Left lung (tissue), 10 donors: ENCODE measurements around the gene GPR152. TPM values are rescaled to one million over a fixed set of nuclear protein-coding genes. Genes with fewer than 3 reads are reported as not detected.

ENCODE experiments used
- ATAC-seq: fragments of 200-7000 bp; cut with Tn5 transposase; one replicate; pipeline ENCODE4 v1.9.1; 2020; ENCODE audit warnings: moderate library complexity
- DNase-seq, 4 donors: peaks; one replicate each; pipeline ENCODE4 v3.0.0-alpha.2; 2013 to 2020
- H3K27ac ChIP-seq, 2 donors: fragments of 200-600 bp; sonication (generic) in 1 of 2; one replicate each; pipeline versions ENCODE4 v1.5.0 to v1.8.0; 2020 to 2021
- H3K27me3 ChIP-seq, 2 donors: fragments of 200-600 bp; sonication (generic) in 1 of 2; one replicate each; pipeline versions ENCODE4 v1.5.0 to v1.8.0; 2020 to 2021
- H3K36me3 ChIP-seq, 2 donors: fragments of 200-600 bp; sonication (generic) in 1 of 2; one replicate each; pipeline versions ENCODE4 v1.5.0 to v1.8.0; 2020 to 2021
- H3K4me1 ChIP-seq, 2 donors: fragments of 200-600 bp; one replicate each; pipeline ENCODE4 v1.8.0; 2021
- H3K4me3 ChIP-seq, 2 donors: fragments of 200-600 bp; sonication (generic) in 1 of 2; one replicate each; pipeline versions ENCODE4 v1.5.0 to v1.8.0; 2020 to 2021; ENCODE audit warnings: mild to moderate bottlenecking in 1 of 2
- H3K9me3 ChIP-seq, 2 donors: fragments of 200-600 bp; sonication (generic) in 1 of 2; one replicate each; pipeline versions ENCODE4 v1.5.0 to v1.8.0; 2020 to 2021
- intact Hi-C, 2 donors: fragments of 100-400 bp; cut with DNase I; formaldehyde crosslinking; loops; one replicate each; pipeline versions ENCODE4 v1.11.2 to v1.14.2; 2022
- polyA plus RNA-seq, 6 donors: library from polyadenylated mRNA; unstranded; fragments of 120-200 nt; gene quantifications; one replicate each; pipeline ENCODE4 v1.2.1, GENCODE V29; 2013; ENCODE audit not compliant: insufficient read length in 6 of 6
- total RNA-seq, 2 donors: library from RNA; stranded (reverse); fragmentation: NEBNext Ultra II Directional; extraction: Animal tissue kit (Norgen Biotek cat#: 25700); gene quantifications; one replicate each; pipeline ENCODE4 v1.2.1, GENCODE V29; 2021
- TF ChIP-seq, protein P1 (sequence below), 2 donors: fragments of 200-600 bp; sonication (generic) in 1 of 2; IDR thresholded peaks; one replicate each; pipeline versions ENCODE4 v1.5.0 to v1.8.0; 2021; ENCODE audit warnings: antibody characterized with exemption in 2 of 2
- donor health status: DM: no; HTN: yes; CAD: no.
- donor health status: DM: no; HTN: no; CAD: no.

The GPR152 gene
- total and polyA plus RNA-seq, 8 donors, result not detected

GRCh38 chr11:67435727-67436458 is 16.6 kb downstream of the GPR152 start:
- Histone ChIP-seq H3K27ac (no peak overlapping the region), H3K4me3 (peak overlapping the region in 1 of 2 donors; percentile 34), H3K9me3 (no peaks in the 10 kb centered on the region), H3K36me3 (peaks cover 0 to 95% of the 10 kb centered on the region in 2 donors), H3K4me1 (peaks cover 0 to 51% of the 10 kb centered on the region in 2 donors), H3K27me3 (no peaks in the 10 kb centered on the region)
- intact Hi-C loops, result no loop called here
- TF ChIP-seq, protein P1, sequence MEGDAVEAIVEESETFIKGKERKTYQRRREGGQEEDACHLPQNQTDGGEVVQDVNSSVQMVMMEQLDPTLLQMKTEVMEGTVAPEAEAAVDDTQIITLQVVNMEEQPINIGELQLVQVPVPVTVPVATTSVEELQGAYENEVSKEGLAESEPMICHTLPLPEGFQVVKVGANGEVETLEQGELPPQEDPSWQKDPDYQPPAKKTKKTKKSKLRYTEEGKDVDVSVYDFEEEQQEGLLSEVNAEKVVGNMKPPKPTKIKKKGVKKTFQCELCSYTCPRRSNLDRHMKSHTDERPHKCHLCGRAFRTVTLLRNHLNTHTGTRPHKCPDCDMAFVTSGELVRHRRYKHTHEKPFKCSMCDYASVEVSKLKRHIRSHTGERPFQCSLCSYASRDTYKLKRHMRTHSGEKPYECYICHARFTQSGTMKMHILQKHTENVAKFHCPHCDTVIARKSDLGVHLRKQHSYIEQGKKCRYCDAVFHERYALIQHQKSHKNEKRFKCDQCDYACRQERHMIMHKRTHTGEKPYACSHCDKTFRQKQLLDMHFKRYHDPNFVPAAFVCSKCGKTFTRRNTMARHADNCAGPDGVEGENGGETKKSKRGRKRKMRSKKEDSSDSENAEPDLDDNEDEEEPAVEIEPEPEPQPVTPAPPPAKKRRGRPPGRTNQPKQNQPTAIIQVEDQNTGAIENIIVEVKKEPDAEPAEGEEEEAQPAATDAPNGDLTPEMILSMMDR (IDR thresholded peaks at IDR 0.05), result no peak
- no peak for ATAC-seq
- DNase-seq, result peak in 1 of 4 donors; percentile 75

DNA sequence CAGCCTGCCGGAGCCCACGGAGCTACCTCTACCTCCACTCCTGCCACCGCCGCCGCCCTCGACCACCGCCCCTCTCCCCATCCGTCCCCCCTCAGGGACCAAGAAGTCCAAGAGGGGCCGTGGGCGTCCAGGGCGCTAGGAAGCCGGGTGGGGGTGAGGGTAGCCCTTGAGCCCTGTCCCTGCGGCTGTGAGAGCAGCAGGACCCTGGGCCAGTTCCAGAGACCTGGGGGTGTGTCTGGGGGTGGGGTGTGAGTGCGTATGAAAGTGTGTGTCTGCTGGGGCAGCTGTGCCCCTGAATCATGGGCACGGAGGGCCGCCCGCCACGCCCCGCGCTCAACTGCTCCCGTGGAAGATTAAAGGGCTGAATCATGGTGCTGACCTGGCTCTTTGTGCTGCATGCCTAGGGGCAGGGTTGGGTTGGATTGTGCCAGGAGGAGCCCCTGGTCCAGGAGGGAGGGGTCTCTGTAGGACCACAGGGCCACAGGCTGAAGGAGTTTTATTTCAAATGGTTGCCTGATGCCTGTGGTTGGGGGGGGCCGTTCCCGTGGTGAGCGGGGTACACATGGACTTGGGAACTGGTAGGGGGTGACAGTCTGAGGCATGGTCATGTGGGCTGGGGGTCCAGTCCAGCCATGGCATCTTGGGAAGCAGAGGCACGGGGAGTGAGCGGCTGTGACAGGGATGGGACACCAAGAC is 17.4 kb downstream of the GPR152 start:
- no peaks in the 10 kb centered on the region for H3K27me3 ChIP-seq
- intact Hi-C loops, result no loop called here
- no peaks in the 10 kb centered on the region for H3K9me3 ChIP-seq
- no peak overlapping the region for H3K27ac ChIP-seq
- peak in 1 of 4 donors; percentile 80 for DNase-seq
- peak overlapping the region in 1 of 2 donors; percentile 34 for H3K4me3 ChIP-seq
- TF ChIP-seq, protein P1 (IDR thresholded peaks at IDR 0.05), result no peak
- ATAC-seq, result no peak
- peaks cover 0 to 44% of the 10 kb centered on the region in 2 donors for H3K4me1 ChIP-seq
- H3K36me3 ChIP-seq, result peaks cover 0 to 95% of the 10 kb centered on the region in 2 donors

DNA sequence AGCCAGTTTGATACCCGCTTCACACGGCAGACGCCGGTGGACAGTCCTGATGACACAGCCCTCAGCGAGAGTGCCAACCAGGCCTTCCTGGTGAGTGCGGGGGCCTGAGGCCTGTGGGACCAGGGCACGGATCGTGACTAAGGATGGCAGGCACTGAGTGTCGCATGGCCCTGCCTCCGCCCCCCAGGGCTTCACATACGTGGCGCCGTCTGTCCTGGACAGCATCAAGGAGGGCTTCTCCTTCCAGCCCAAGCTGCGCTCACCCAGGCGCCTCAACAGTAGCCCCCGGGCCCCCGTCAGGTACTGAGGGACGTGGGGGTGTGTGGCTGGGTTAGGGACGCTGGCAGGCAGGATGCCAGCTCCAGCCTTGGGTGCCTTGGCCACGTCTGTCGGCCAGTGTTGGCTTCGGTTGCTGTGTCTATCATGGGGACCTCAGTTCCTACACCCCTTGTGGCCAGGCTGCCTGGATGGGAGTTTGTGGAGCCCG is 18.1 kb downstream of the GPR152 start:
- intact Hi-C loops, result no loop called here
- H3K27ac ChIP-seq, result no peak overlapping the region
- TF ChIP-seq, protein P1 (IDR thresholded peaks at IDR 0.05), result no peak
- no peaks in the 10 kb centered on the region for H3K27me3 ChIP-seq
- no peaks in the 10 kb centered on the region for H3K9me3 ChIP-seq
- H3K36me3 ChIP-seq, result peaks cover 0 to 94% of the 10 kb centered on the region in 2 donors
- H3K4me1 ChIP-seq, result peaks cover 1 to 42% of the 10 kb centered on the region in 2 donors
- ATAC-seq, result no peak
- peak in 1 of 4 donors; percentile 76 for DNase-seq
- H3K4me3 ChIP-seq, result no peak overlapping the region

- no peak for ATAC-seq
- Histone ChIP-seq H3K9me3 (no peaks in the 10 kb centered on the region), H3K36me3 (peaks cover 0 to 88% of the 10 kb centered on the region in 2 donors), H3K27me3 (no peaks in the 10 kb centered on the region), H3K27ac (no peak overlapping the region), H3K4me3 (no peak overlapping the region), H3K4me1 (peaks cover 7 to 42% of the 10 kb centered on the region in 2 donors)
- no peak for DNase-seq
- TF ChIP-seq, protein P1 (IDR thresholded peaks at IDR 0.05), result no peak
- intact Hi-C loops, result no loop called here
These were observed 18.8 kb downstream of the GPR152 start for GRCh38 chr11:67433536-67434394.
